Iris pigment epithelial cell (primary cell): Measurements from ENCODE around the gene PLXNA4.
"Not testable (repeated sequence)": the region's sequence is repeated elsewhere in the genome, so short reads cannot be mapped to it uniquely, and the experiment has no call there.

ENCODE experiments used
- DNase-seq: peaks from one replicate; pipeline ENCODE4 v3.0.0-alpha.2; 2011; ENCODE audit warnings: low read depth

PLXNA4 gene

GRCh38 chr7:132177708-132178401, 398.4 kb downstream of the PLXNA4 start:
- no peak for DNase-seq

- no peak for DNase-seq
Measured at GRCh38 chr7:132176719-132177118, 399.6 kb downstream of the PLXNA4 start.

GRCh38 chr7:132171130-132171576, 405.1 kb downstream of the PLXNA4 start:
- DNase-seq, result no peak

GRCh38 chr7:132169730-132170129, 406.5 kb downstream of the PLXNA4 start:
- DNase-seq, result no peak

- DNase-seq, result no peak
Measured at GRCh38 chr7:132168239-132168638, 408.0 kb downstream of the PLXNA4 start.

- DNase-seq, result not testable (repeated sequence)
Measured at GRCh38 chr7:132165695-132166094, 410.6 kb downstream of the PLXNA4 start.

GRCh38 chr7:132164558-132165125, 411.6 kb downstream of the PLXNA4 start:
- no peak for DNase-seq

GRCh38 chr7:132162556-132163144, 413.6 kb downstream of the PLXNA4 start:
- DNase-seq, result no peak

GRCh38 chr7:132161976-132162375, 414.3 kb downstream of the PLXNA4 start:
- DNase-seq, result no peak

GRCh38 chr7:132161533-132161915, 414.7 kb downstream of the PLXNA4 start:
- DNase-seq, result no peak

- no peak for DNase-seq
Measured at GRCh38 chr7:132160611-132161532, 415.4 kb downstream of the PLXNA4 start.

GRCh38 chr7:132158841-132159240, 417.4 kb downstream of the PLXNA4 start:
- DNase-seq, result no peak

GRCh38 chr7:132158166-132158565, 418.1 kb downstream of the PLXNA4 start:
- DNase-seq, result no peak

GRCh38 chr7:132155715-132156114, 420.6 kb downstream of the PLXNA4 start:
- DNase-seq, result no peak

GRCh38 chr7:132154695-132155471, 421.4 kb downstream of the PLXNA4 start:
- DNase-seq, result no peak

- no peak for DNase-seq
Measured at GRCh38 chr7:132154248-132154647, 422.0 kb downstream of the PLXNA4 start.

GRCh38 chr7:132152131-132152889, 424.0 kb downstream of the PLXNA4 start:
- DNase-seq, result no peak

- no peak for DNase-seq
Measured at GRCh38 chr7:132150711-132151110, 425.6 kb downstream of the PLXNA4 start.

- no peak for DNase-seq
Measured at GRCh38 chr7:132149436-132150304, 426.6 kb downstream of the PLXNA4 start.

GRCh38 chr7:132148876-132149275, 427.4 kb downstream of the PLXNA4 start:
- DNase-seq, result no peak
